Stimulated activated naive CD4-positive, alpha-beta T cell (primary cell): ENCODE results near the gene NELFA.

Source experiments
- DNase-seq, 6 experiments: peaks; one replicate each; lab custom pipeline; 2025; lab: John Stamatoyannopoulos, UW

NELFA gene

GRCh38 chr4:2008921-2009650 lies at the start of gene NELFA:
Gene NELFA, minus strand, starts transcription at chr4:2008974. Its CDS starts 15 bp downstream, at chr4:2008959.
- DNase-seq: peak; percentile 91 to 99 (median 94)

GRCh38 chr4:2057382-2058065 lies 48.8 kb upstream of the NELFA start:
- no peak for DNase-seq

GRCh38 chr4:2054217-2054616 lies 45.4 kb upstream of the NELFA start:
- DNase-seq: no peak

- no peak for DNase-seq
Measured at GRCh38 chr4:2051086-2051485, 42.3 kb upstream of the NELFA start.

- no peak for DNase-seq
Measured at GRCh38 chr4:2049811-2050210, 41.0 kb upstream of the NELFA start.

GRCh38 chr4:2049381-2049780 lies 40.6 kb upstream of the NELFA start:
- no peak for DNase-seq

GRCh38 chr4:2048831-2049230 lies 40.1 kb upstream of the NELFA start:
- DNase-seq: no peak

- DNase-seq: no peak
Measured at GRCh38 chr4:2047781-2048581, 39.2 kb upstream of the NELFA start.

- DNase-seq: no peak
Measured at GRCh38 chr4:2047031-2047660, 38.4 kb upstream of the NELFA start.

GRCh38 chr4:2046031-2046961 lies 37.5 kb upstream of the NELFA start:
- no peak for DNase-seq

GRCh38 chr4:2045518-2045951 lies 36.8 kb upstream of the NELFA start:
- no peak for DNase-seq

- DNase-seq: no peak
Measured at GRCh38 chr4:2044542-2045517, 36.1 kb upstream of the NELFA start.

GRCh38 chr4:2044119-2044485 lies 35.3 kb upstream of the NELFA start:
- no peak for DNase-seq

GRCh38 chr4:2043396-2044118 lies 34.8 kb upstream of the NELFA start:
- DNase-seq: no peak

- DNase-seq: no peak
Measured at GRCh38 chr4:2042947-2043395, 34.2 kb upstream of the NELFA start.

- peak in 5 of 6 experiments; percentile 13 to 39 (median 27) for DNase-seq
Measured at GRCh38 chr4:2042204-2042946, 33.6 kb upstream of the NELFA start.

- peak; percentile 55 to 74 (median 70) for DNase-seq
Measured at GRCh38 chr4:2041239-2042130, 32.7 kb upstream of the NELFA start.
